ENCODE measurements around the gene DNAJB6.

The DNAJB6 gene

DNA sequence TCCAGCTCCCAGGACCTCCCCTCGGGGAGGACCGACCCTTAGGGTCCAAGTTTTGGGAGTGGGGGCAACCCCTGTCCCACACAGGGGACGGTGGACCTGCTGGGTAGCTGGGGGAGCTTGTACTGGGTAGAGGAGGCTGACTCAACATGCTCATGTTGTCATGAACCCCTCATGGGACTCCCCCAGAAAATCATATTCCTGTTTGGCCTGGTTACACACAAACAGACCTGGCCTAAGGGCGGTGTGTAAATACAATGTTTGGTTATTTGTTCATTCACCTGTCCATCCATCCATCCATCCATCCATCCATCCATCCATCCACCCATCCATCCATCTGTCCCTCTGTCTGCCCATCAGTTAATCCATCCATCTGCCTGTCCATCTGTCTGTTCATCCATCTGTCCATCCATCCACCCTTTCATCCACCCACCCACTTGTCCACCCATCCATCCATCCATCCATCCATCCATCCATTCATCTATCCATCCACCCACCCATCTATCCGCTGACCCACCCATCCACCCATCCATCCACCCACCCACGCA, 92.9 kb downstream of the DNAJB6 start (continued):
- TF ChIP-seq TSHZ2 (CRISPR knock-in tag; IDR thresholded peaks at IDR 0.05): no peak

DNA sequence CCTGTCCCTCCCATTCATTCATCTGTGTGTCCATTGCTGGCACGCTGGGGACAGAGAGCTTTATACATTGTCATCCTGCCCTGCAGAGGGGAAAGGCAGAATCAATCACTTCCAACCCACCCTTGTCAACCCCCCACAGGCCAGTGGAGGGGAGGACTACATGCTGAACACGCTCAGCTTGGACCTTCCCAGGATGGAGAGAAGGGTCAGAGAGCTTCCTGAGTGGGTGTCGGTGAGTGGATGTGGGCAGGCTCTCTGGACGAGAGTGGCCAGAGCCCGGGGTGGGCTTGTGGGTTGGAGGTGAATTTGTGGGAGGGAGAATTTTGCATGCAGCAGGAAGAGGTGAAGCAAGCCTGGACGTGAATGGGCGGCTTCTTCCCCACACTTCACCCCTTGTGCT, 93.9 kb downstream of the DNAJB6 start:
- ATAC-seq: no peak
- TF ChIP-seq ZFP3 (CRISPR knock-in tag; IDR thresholded peaks at IDR 0.05): no peak
- TF ChIP-seq GLIS3 (CRISPR knock-in tag; IDR thresholded peaks at IDR 0.05): no peak
- TF ChIP-seq TCF4 (CRISPR knock-in tag; IDR thresholded peaks at IDR 0.05; ENCODE audit: borderline replicate concordance): no peak
- TF ChIP-seq ZC3H10 (CRISPR knock-in tag; IDR thresholded peaks at IDR 0.05): no peak
- TF ChIP-seq, protein P1, sequence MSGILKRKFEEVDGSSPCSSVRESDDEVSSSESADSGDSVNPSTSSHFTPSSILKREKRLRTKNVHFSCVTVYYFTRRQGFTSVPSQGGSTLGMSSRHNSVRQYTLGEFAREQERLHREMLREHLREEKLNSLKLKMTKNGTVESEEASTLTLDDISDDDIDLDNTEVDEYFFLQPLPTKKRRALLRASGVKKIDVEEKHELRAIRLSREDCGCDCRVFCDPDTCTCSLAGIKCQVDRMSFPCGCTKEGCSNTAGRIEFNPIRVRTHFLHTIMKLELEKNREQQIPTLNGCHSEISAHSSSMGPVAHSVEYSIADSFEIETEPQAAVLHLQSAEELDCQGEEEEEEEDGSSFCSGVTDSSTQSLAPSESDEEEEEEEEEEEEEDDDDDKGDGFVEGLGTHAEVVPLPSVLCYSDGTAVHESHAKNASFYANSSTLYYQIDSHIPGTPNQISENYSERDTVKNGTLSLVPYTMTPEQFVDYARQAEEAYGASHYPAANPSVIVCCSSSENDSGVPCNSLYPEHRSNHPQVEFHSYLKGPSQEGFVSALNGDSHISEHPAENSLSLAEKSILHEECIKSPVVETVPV (CRISPR knock-in tag; IDR thresholded peaks at IDR 0.05): no peak

DNA sequence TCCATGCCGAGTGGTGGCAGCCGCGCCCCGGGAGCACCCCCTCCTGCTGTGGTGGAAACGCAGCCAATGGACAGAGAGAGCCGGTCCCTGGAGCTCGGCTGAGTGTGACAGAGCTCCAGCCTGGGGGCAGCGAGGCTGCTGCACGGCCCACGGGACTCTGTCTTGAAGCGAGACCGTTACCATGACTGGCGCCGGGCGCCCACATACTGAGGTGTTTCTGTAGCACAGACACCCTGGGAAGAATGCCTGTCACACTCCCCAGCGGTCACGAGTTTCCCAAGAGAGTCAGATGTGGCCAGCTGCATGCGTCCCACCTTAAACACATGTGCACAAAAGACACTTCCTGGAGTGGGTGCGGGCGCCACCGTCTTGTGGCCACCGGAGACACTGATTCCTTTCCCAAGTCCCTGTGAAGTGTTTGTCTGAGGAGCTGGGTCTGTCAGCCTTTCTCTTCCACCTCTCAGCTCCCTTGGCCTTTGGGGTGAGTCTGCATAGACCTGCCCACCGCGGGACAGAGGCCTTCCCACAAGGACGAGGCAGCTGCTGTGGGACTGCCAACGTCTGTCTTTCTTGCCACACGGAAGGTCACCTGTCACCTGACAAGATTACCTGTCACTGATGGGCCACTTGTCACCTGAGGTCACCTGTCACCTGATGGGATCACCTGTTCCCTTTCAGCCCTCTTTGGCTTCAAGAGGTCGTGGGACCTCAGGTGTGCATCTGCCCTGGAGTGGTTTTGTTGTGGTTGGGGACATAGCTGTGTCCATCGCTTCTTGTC, 94.6 kb downstream of the DNAJB6 start:
- no peak for ATAC-seq
- TF ChIP-seq ZFP30 (CRISPR knock-in tag; IDR thresholded peaks at IDR 0.05) (no peak), ZNF8 (CRISPR knock-in tag; IDR thresholded peaks at IDR 0.05) (no peak), TCF4 (CRISPR knock-in tag; IDR thresholded peaks at IDR 0.05; ENCODE audit: borderline replicate concordance) (no peak), RARB (CRISPR knock-in tag; IDR thresholded peaks at IDR 0.05) (no peak), ZNF70 (CRISPR knock-in tag; IDR thresholded peaks at IDR 0.05) (no peak), GLIS3 (CRISPR knock-in tag; IDR thresholded peaks at IDR 0.05) (no peak)
- TF ChIP-seq, protein P2, sequence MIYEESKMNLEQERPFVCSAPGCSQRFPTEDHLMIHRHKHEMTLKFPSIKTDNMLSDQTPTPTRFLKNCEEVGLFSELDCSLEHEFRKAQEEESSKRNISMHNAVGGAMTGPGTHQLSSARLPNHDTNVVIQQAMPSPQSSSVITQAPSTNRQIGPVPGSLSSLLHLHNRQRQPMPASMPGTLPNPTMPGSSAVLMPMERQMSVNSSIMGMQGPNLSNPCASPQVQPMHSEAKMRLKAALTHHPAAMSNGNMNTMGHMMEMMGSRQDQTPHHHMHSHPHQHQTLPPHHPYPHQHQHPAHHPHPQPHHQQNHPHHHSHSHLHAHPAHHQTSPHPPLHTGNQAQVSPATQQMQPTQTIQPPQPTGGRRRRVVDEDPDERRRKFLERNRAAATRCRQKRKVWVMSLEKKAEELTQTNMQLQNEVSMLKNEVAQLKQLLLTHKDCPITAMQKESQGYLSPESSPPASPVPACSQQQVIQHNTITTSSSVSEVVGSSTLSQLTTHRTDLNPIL (CRISPR knock-in tag; IDR thresholded peaks at IDR 0.05; ENCODE audit: low read depth): no peak
- TF ChIP-seq, protein P1 (CRISPR knock-in tag; IDR thresholded peaks at IDR 0.05): no peak

DNA sequence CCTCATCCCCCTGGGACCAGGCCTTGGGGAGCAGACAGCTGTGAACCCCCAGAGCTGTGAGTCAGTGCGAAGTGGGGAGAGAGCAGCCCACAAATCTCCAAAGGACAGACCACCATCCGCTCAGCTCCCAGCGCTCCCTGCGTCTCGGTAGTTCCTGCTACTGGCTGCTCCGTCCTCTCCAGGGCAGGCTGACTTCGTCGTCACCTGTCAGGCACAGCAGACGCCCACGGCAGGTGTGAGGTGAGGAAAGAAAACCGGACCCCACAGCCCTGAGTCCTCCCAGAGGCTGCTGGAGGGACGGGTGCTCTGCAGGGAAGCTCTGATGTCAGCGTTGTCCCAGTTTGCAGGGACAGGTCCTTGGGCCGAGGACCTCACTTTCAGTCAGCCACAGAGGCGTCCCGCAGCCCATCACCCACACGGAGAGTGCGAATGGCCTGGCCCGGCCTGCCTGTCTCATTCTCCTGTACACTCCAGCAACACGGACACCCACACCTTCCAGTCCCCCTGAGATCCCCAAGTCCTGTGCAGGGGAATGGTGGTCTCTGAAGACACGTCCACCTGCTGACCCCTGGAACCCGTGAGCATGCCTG, 95.2 kb downstream of the DNAJB6 start:
- peak; percentile 10; the same call in 2 of the 3 replicates for ATAC-seq
- TF ChIP-seq ZC3H10 (CRISPR knock-in tag; IDR thresholded peaks at IDR 0.05) (no peak), ESRRG (CRISPR knock-in tag; IDR thresholded peaks at IDR 0.05) (no peak), CSDC2 (CRISPR knock-in tag; IDR thresholded peaks at IDR 0.05) (no peak), PPARA (CRISPR knock-in tag; IDR thresholded peaks at IDR 0.05; ENCODE audit: borderline replicate concordance) (no peak), TOX (CRISPR knock-in tag; IDR thresholded peaks at IDR 0.05; ENCODE audit: borderline replicate concordance) (no peak), TSHZ2 (CRISPR knock-in tag; IDR thresholded peaks at IDR 0.05) (no peak), ZNF8 (CRISPR knock-in tag; IDR thresholded peaks at IDR 0.05) (no peak)
- TF ChIP-seq, protein P3, sequence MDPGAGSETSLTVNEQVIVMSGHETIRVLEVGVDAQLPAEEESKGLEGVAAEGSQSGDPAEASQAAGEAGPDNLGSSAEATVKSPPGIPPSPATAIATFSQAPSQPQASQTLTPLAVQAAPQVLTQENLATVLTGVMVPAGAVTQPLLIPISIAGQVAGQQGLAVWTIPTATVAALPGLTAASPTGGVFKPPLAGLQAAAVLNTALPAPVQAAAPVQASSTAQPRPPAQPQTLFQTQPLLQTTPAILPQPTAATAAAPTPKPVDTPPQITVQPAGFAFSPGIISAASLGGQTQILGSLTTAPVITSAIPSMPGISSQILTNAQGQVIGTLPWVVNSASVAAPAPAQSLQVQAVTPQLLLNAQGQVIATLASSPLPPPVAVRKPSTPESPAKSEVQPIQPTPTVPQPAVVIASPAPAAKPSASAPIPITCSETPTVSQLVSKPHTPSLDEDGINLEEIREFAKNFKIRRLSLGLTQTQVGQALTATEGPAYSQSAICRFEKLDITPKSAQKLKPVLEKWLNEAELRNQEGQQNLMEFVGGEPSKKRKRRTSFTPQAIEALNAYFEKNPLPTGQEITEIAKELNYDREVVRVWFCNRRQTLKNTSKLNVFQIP (CRISPR knock-in tag; IDR thresholded peaks at IDR 0.05; ENCODE audit: borderline replicate concordance, low read depth): no peak
- TF ChIP-seq, protein P2 (CRISPR knock-in tag; IDR thresholded peaks at IDR 0.05; ENCODE audit: low read depth): no peak
- TF ChIP-seq, protein P1 (CRISPR knock-in tag; IDR thresholded peaks at IDR 0.05): no peak

All from SK-N-SH treated with all-trans-retinoic acid at 6 μM for 48 hours (cell line).